Nephron progenitor cell (in vitro differentiated cells): Measurements from ENCODE around the gene RNF13.

Experiments used
- DNase-seq: peaks from one replicate; pipeline ENCODE4 v3.0.0; 2021
- H3K27ac Mint-ChIP-seq: 2 replicates; pipeline ENCODE4 v1.8.0; 2021; ENCODE audit warnings: mild to moderate bottlenecking, moderate library complexity, mixed read lengths
- H3K27me3 Mint-ChIP-seq: 2 replicates; pipeline ENCODE4 v1.8.0; 2021; ENCODE audit warnings: mild to moderate bottlenecking, low read depth, mixed read lengths; ENCODE audit not compliant: poor library complexity
- H3K36me3 Mint-ChIP-seq: 2 replicates; pipeline ENCODE4 v1.8.0; 2021; ENCODE audit warnings: low read depth, mixed read lengths
- H3K4me1 Mint-ChIP-seq: 2 replicates; pipeline ENCODE4 v1.8.0; 2021; ENCODE audit warnings: mixed read lengths
- H3K4me3 Mint-ChIP-seq: 2 replicates; pipeline ENCODE4 v1.8.0; 2021; ENCODE audit warnings: mild to moderate bottlenecking, moderate library complexity, mixed read lengths
- H3K9me3 Mint-ChIP-seq: 2 replicates; pipeline ENCODE4 v1.8.0; 2021; ENCODE audit warnings: mild to moderate bottlenecking, moderate library complexity, mixed read lengths
- CTCF ChIP-seq: fragments of 200-600 bp; sonication (generic); IDR thresholded peaks from 2 replicates; pipeline ENCODE4 v1.5.0; 2021; ENCODE audit warnings: antibody characterized with exemption

RNF13 gene

GRCh38 chr3:149812606-149813366 is at the start of gene RNF13:
RNF13 (plus strand) TSS chr3:149813215; CDS start chr3:149846027, 32,812 bp downstream.
- no peak for TF ChIP-seq CTCF
- peak; percentile 93 for DNase-seq
- peaks cover 36% of the 10 kb centered on the region for H3K4me1 Mint-ChIP-seq
- H3K27me3 Mint-ChIP-seq: no peaks in the 10 kb centered on the region
- peak within 1 kb of the TSS; percentile 94 for H3K4me3 Mint-ChIP-seq
- H3K27ac Mint-ChIP-seq: peak within 1 kb of the TSS; percentile 94
- no peaks in the 10 kb centered on the region for H3K36me3 Mint-ChIP-seq
- no peaks in the 10 kb centered on the region for H3K9me3 Mint-ChIP-seq

GRCh38 chr3:149763565-149764195 is 49.3 kb upstream of the RNF13 start:
- peaks cover 11% of the 10 kb centered on the region for H3K27me3 Mint-ChIP-seq
- no peaks in the 10 kb centered on the region for H3K4me1 Mint-ChIP-seq
- no peak overlapping the region for H3K27ac Mint-ChIP-seq
- H3K36me3 Mint-ChIP-seq: no peaks in the 10 kb centered on the region
- TF ChIP-seq CTCF: no peak
- no peak overlapping the region for H3K4me3 Mint-ChIP-seq
- no peaks in the 10 kb centered on the region for H3K9me3 Mint-ChIP-seq
- no peak for DNase-seq

- no peak overlapping the region for H3K4me3 Mint-ChIP-seq
- TF ChIP-seq CTCF: no peak
- H3K36me3 Mint-ChIP-seq: no peaks in the 10 kb centered on the region
- DNase-seq: no peak
- no peak overlapping the region for H3K27ac Mint-ChIP-seq
- H3K9me3 Mint-ChIP-seq: no peaks in the 10 kb centered on the region
- no peaks in the 10 kb centered on the region for H3K4me1 Mint-ChIP-seq
- H3K27me3 Mint-ChIP-seq: peaks cover 11% of the 10 kb centered on the region
These were observed 48.7 kb upstream of the RNF13 start for GRCh38 chr3:149764302-149764701.

GRCh38 chr3:149765762-149766334 is 47.2 kb upstream of the RNF13 start:
- peak; percentile 49 for TF ChIP-seq CTCF
- Mint-ChIP-seq H3K27me3 (peaks cover 6% of the 10 kb centered on the region), H3K27ac (no peak overlapping the region), H3K36me3 (no peaks in the 10 kb centered on the region), H3K4me1 (no peaks in the 10 kb centered on the region), H3K9me3 (no peaks in the 10 kb centered on the region), H3K4me3 (no peak overlapping the region)
- no peak for DNase-seq

GRCh38 chr3:149767720-149768119 is 45.3 kb upstream of the RNF13 start:
- no peak overlapping the region for H3K27ac Mint-ChIP-seq
- H3K27me3 Mint-ChIP-seq: peaks cover 10% of the 10 kb centered on the region
- H3K9me3 Mint-ChIP-seq: no peaks in the 10 kb centered on the region
- H3K4me3 Mint-ChIP-seq: no peak overlapping the region
- H3K4me1 Mint-ChIP-seq: peaks cover 7% of the 10 kb centered on the region
- no peak for TF ChIP-seq CTCF
- no peak for DNase-seq
- H3K36me3 Mint-ChIP-seq: no peaks in the 10 kb centered on the region
